Testis (tissue), 3 donors: Measurements from ENCODE around the gene NLN. TPM values are rescaled to one million over a fixed set of nuclear protein-coding genes. Genes with fewer than 3 reads are reported as not detected.

Source experiments
- DNase-seq: peaks from one replicate; pipeline ENCODE4 v3.0.0-alpha.2; 2019
- H3K27ac ChIP-seq, 2 donors: fragments of 200-600 bp; sonication (generic); one replicate each; pipeline ENCODE4 v1.5.1; 2019
- H3K27me3 ChIP-seq: fragments of 200-600 bp; sonication (generic); one replicate; pipeline ENCODE4 v1.5.1; 2019
- H3K36me3 ChIP-seq: fragments of 200-600 bp; sonication (generic); one replicate; pipeline ENCODE4 v1.5.1; 2017; ENCODE audit warnings: low read depth; ENCODE audit errors: missing control alignments
- H3K4me1 ChIP-seq: fragments of 200-600 bp; sonication (generic); one replicate; pipeline ENCODE4 v1.5.1; 2019
- H3K4me3 ChIP-seq, 2 donors: fragments of 200-600 bp; sonication (generic); one replicate each; pipeline ENCODE4 v1.5.1; 2017 to 2019
- H3K9me3 ChIP-seq: fragments of 200-600 bp; sonication (generic); one replicate; pipeline ENCODE4 v1.5.1; 2017
- CTCF ChIP-seq, 3 experiments: fragments of 450-650 bp in 2 of 3; fragments of 200-600 bp in 1 of 3; sonication (generic) in 1 of 3; IDR thresholded peaks; one replicate each; pipeline ENCODE4 v1.5.1; 2016 to 2019; ENCODE audit warnings: antibody characterized with exemption in 3 of 3, mild to moderate bottlenecking in 2 of 3, moderate library complexity in 1 of 3
- POLR2A ChIP-seq: fragments of 450-650 bp; IDR thresholded peaks from one replicate; pipeline ENCODE4 v1.6.1; 2017; ENCODE audit warnings: antibody characterized with exemption, mild to moderate bottlenecking, moderate library complexity
- WGBS, 2 donors: methylation state at CpG; one replicate each; pipeline ENCODE4 v1.1.5; 2018; 5-methylcytosine and 5-hydroxymethylcytosine counted together
- intact Hi-C: fragments of 100-400 bp; cut with DNase I; formaldehyde crosslinking; loops from one replicate; pipeline ENCODE4 v1.15.1; 2023; ENCODE audit warnings: low total_unique reads
- polyA plus RNA-seq: library from polyadenylated mRNA; stranded (reverse); fragments of 350-450 nt; fragmentation: Illumina TruSeq; extraction: RNeasy Lipid Tissue Mini Kit (QIAGEN cat#74804); gene quantifications from one replicate; pipeline ENCODE4 v1.2.3, GENCODE V29; 2014; ENCODE audit warnings: low read depth, low replicate concordance; ENCODE audit not compliant: insufficient read depth
- total RNA-seq, 2 donors: library from RNA; depleted of rRNA; stranded (reverse); fragments of >200 nt; gene quantifications; one replicate each; pipeline ENCODE4 v1.2.3, GENCODE V29; 2016

The NLN gene
- total and polyA plus RNA-seq, 3 donors from 2014 or later = 6.4 to 10.1 (median 8.1) TPM

- no peak for TF ChIP-seq CTCF (IDR thresholded peaks at IDR 0.05)
- no peak for TF ChIP-seq POLR2A
- H3K27me3 ChIP-seq = no peaks in the 10 kb centered on the region
- no peaks in the 10 kb centered on the region for H3K4me1 ChIP-seq
- WGBS, 2 donors = 82 to 85% methylated on average over 6 of the region's 6 CpGs
- no peaks in the 10 kb centered on the region for H3K36me3 ChIP-seq
- intact Hi-C loops = no loop called here
- H3K27ac ChIP-seq = no peak overlapping the region
- no peak overlapping the region for H3K4me3 ChIP-seq
- DNase-seq = no peak
- no peaks in the 10 kb centered on the region for H3K9me3 ChIP-seq
Observed at GRCh38 chr5:65790371-65791163, 68.6 kb downstream of the NLN start.

GRCh38 chr5:65791712-65792673, 70.0 kb downstream of the NLN start:
- Histone ChIP-seq H3K4me3 (no peak overlapping the region), H3K27ac (no peak overlapping the region), H3K36me3 (no peaks in the 10 kb centered on the region), H3K9me3 (no peaks in the 10 kb centered on the region), H3K27me3 (no peaks in the 10 kb centered on the region), H3K4me1 (no peaks in the 10 kb centered on the region)
- intact Hi-C loops = no loop called here
- DNase-seq = no peak
- WGBS, 2 donors = 88 to 93% methylated on average over 17 of the region's 17 CpGs
- no peak for TF ChIP-seq CTCF (IDR thresholded peaks at IDR 0.05)
- TF ChIP-seq POLR2A = no peak

- Histone ChIP-seq H3K27ac (no peak overlapping the region), H3K4me1 (no peaks in the 10 kb centered on the region), H3K27me3 (no peaks in the 10 kb centered on the region), H3K36me3 (no peaks in the 10 kb centered on the region), H3K4me3 (no peak overlapping the region), H3K9me3 (no peaks in the 10 kb centered on the region)
- 97% methylated on average over 1 of the region's 1 CpG for WGBS, 2 donors
- no peak for TF ChIP-seq CTCF (IDR thresholded peaks at IDR 0.05)
- TF ChIP-seq POLR2A = no peak
- intact Hi-C loops = no loop called here
- DNase-seq = no peak
Observed at GRCh38 chr5:65796269-65796668, 74.3 kb downstream of the NLN start.

- Histone ChIP-seq H3K27ac (no peak overlapping the region), H3K4me1 (no peaks in the 10 kb centered on the region), H3K27me3 (no peaks in the 10 kb centered on the region), H3K36me3 (no peaks in the 10 kb centered on the region), H3K4me3 (no peak overlapping the region), H3K9me3 (no peaks in the 10 kb centered on the region)
- intact Hi-C loops = no loop called here
- DNase-seq = no peak
- 93% methylated on average over 8 of the region's 8 CpGs for WGBS, 2 donors
- TF ChIP-seq CTCF (IDR thresholded peaks at IDR 0.05) (no peak), POLR2A (no peak)
Observed at GRCh38 chr5:65796751-65797316, 74.8 kb downstream of the NLN start.
